ENCODE data around the gene PYGM.

Gene PYGM

DNA sequence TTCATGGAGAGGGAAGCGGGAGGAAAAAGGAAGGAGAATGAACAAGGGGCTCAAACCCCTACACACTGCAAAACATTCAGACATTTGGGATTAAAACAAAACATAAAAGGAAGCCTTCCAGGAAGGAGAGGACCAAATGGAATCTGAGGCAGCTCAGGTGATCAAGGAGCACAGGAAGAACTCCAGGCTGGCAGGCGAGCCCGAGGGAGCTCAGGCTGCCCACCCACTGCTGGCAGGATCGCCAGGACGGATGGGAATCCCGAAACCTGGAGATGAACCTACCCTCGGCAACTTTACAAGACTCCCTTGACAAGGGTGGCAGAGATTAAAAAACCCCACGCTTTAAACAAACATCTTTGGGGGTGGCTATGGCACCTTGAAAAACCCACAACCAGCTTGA lies 5.0 kb upstream of the PYGM start:
- DNase-seq (ENCODE audit: low spot score in 2 of 2) (no peak), ATAC-seq (no peak)
- H3K36me3 Mint-ChIP-seq, result peaks cover 100% of the 10 kb centered on the region
- H3K4me1 Mint-ChIP-seq, result peaks cover 97% of the 10 kb centered on the region
- peak overlapping the region; percentile 97 for H3K27ac Mint-ChIP-seq
- peak overlapping the region; percentile 63 for H3K4me3 Mint-ChIP-seq
- no peaks in the 10 kb centered on the region for H3K9me3 Mint-ChIP-seq

- Mint-ChIP-seq H3K9me3 (no peaks in the 10 kb centered on the region), H3K27ac (peak overlapping the region; percentile 97), H3K36me3 (peaks cover 98% of the 10 kb centered on the region), H3K4me3 (peak overlapping the region; percentile 63), H3K4me1 (peaks cover 96% of the 10 kb centered on the region)
- ATAC-seq (peak; percentile 42), DNase-seq (ENCODE audit: low spot score in 2 of 2) (no peak)
Observed at GRCh38 chr11:64764040-64764611, 4.4 kb upstream of the PYGM start.

DNA sequence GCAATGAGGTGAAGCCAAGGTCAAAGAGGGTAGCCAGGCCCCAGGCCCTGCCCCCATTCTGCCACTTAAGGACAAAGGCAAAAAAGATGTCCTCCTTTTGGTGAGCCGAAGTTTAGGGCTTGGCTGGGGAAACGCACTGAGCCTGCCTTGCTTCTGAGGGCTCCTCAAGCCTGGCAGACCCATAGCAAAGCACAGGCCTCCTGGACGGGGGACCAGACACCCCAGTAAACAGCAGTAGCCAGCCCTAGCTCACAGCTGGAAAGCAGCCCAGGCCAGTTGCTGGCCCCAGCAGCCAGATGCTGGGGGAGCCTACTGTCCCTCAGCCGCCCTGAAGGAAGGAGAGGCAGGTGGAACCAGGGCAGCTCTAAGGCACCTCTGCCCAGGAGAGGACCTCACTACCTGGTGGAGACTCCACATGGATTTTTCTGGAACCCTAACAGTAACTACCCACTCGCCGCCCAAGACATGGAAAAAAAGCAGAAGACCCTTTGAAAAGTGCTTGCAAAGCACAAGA lies 3.8 kb upstream of the PYGM start:
- H3K9me3 Mint-ChIP-seq, result no peaks in the 10 kb centered on the region
- ATAC-seq (no peak), DNase-seq (ENCODE audit: low spot score in 2 of 2) (no peak)
- peaks cover 95% of the 10 kb centered on the region for H3K36me3 Mint-ChIP-seq
- H3K27ac Mint-ChIP-seq, result peak overlapping the region; percentile 97
- H3K4me1 Mint-ChIP-seq, result peaks cover 92% of the 10 kb centered on the region
- H3K4me3 Mint-ChIP-seq, result peak overlapping the region; percentile 63

- DNase-seq (ENCODE audit: low spot score in 2 of 2), result no peak
- no peak for ATAC-seq
Observed at GRCh38 chr11:64762674-64763525, 3.1 kb upstream of the PYGM start.

DNA sequence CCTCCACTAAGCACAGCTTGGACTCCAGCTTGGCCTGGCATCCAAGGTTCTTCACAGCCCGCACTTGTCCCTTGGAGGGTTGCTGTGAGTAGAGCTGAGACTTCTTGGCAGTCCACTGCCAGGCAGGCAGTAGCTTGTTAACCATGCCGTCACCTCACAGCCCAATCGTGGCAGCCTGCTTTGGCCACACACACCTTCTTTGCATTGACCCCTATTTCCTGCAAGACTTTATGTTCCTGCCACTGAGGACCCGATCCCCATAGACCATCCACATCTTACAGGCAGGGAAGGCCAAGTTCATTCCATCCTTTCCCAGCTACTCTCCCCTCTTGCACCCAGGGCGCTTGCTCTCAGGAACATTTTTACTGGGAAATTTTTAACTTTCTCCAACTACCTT lies 2.5 kb upstream of the PYGM start:
- H3K4me3 Mint-ChIP-seq, result no peak overlapping the region
- H3K9me3 Mint-ChIP-seq, result no peaks in the 10 kb centered on the region
- DNase-seq (ENCODE audit: low spot score in 2 of 2) (no peak), ATAC-seq (no peak)
- peaks cover 85% of the 10 kb centered on the region for H3K36me3 Mint-ChIP-seq
- H3K27ac Mint-ChIP-seq, result peak overlapping the region; percentile 97
- peaks cover 79% of the 10 kb centered on the region for H3K4me1 Mint-ChIP-seq

More at GRCh38 chr11:64762674-64763525, 3.1 kb upstream of the PYGM start:
- Mint-ChIP-seq H3K4me3 (peak overlapping the region; percentile 63), H3K36me3 (peaks cover 91% of the 10 kb centered on the region), H3K27ac (peak overlapping the region; percentile 97), H3K4me1 (peaks cover 85% of the 10 kb centered on the region), H3K9me3 (no peaks in the 10 kb centered on the region)

GRCh38 chr11:64760759-64761420 lies 1.1 kb upstream of the PYGM start:
- Mint-ChIP-seq H3K9me3 (no peaks in the 10 kb centered on the region), H3K4me1 (peaks cover 65% of the 10 kb centered on the region), H3K4me3 (no peak overlapping the region), H3K27ac (peak overlapping the region; percentile 97), H3K36me3 (peaks cover 71% of the 10 kb centered on the region)
- DNase-seq (ENCODE audit: low spot score in 2 of 2) (no peak), ATAC-seq (no peak)

DNA sequence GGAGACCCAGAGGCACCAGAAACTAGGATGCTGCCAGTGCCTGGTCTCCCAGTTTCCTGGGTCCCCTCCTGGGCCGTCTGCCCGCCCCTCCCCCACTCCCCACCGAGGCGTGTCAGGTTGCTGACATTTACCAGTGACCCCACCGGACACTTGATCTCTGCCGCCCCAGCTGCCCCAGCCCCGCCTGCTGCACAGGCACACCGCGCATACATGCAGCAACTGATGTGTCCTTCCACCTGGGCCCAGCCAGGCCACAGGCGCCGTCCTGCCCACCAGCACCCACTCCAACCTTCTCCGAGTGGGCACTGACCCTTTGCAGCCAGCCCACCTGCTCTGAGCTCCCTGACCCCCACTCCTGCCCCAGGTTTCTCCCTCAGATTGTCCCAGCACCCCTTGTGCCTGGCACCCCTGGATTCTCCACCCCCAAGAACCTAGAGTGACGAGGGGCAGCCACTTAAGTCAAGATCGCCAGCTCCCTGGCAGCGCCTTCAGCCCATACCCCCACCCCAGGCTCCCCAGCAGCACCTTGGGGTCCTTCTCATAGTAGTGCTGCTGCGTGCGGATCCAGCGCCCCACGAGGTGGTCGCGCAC lies 548 bp downstream of the PYGM start:
- ATAC-seq (no peak), DNase-seq (ENCODE audit: low spot score in 2 of 2) (no peak)
- peaks cover 55% of the 10 kb centered on the region for H3K36me3 Mint-ChIP-seq
- peaks cover 49% of the 10 kb centered on the region for H3K4me1 Mint-ChIP-seq
- peak overlapping the region; percentile 86 for H3K27ac Mint-ChIP-seq
- no peak overlapping the region for H3K4me3 Mint-ChIP-seq
- H3K9me3 Mint-ChIP-seq, result no peaks in the 10 kb centered on the region

DNA sequence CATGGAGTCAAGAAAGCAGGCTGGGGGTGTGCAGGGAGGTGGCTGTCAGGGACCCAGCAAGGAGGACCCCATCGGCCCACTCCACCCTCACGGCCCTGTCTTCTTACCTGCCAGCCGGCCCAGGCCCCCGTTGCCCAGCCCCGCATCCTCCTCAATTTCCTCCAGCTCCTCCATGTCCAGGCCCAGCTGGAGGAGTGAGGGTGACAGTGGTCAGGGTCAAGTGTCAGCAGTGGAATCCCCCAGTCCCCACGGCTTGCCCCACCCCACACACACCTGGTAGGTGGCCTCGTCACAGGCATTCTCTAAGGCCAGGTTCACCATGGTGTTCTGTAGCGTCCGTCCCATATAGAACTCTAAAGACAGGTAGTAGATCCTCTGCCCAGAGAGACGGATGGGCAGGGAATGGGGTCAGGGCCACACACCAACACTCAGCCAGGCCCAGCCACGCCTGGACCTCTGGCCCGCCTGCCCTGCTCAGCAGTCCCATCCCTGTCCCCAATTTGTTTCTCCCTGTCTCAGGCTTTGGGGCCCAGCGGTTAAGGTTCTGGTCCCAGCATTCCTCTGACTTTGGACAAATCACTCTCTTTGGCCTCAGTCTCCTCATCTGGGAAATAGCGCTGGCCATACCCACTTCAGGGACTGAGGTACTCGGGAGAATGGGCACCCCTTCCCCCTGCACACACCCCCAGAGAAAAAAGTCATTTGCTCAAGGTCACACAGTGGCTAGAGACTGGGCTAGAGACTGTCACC lies 1.3 kb downstream of the PYGM start:
- no peak for ATAC-seq
- H3K9me3 Mint-ChIP-seq, result no peaks in the 10 kb centered on the region
- H3K36me3 Mint-ChIP-seq, result peaks cover 47% of the 10 kb centered on the region
- H3K4me1 Mint-ChIP-seq, result peaks cover 47% of the 10 kb centered on the region
- no peak overlapping the region for H3K4me3 Mint-ChIP-seq
- peak overlapping the region; percentile 32 for H3K27ac Mint-ChIP-seq
- DNase-seq (ENCODE audit: low spot score in 2 of 2), result no peak

DNA sequence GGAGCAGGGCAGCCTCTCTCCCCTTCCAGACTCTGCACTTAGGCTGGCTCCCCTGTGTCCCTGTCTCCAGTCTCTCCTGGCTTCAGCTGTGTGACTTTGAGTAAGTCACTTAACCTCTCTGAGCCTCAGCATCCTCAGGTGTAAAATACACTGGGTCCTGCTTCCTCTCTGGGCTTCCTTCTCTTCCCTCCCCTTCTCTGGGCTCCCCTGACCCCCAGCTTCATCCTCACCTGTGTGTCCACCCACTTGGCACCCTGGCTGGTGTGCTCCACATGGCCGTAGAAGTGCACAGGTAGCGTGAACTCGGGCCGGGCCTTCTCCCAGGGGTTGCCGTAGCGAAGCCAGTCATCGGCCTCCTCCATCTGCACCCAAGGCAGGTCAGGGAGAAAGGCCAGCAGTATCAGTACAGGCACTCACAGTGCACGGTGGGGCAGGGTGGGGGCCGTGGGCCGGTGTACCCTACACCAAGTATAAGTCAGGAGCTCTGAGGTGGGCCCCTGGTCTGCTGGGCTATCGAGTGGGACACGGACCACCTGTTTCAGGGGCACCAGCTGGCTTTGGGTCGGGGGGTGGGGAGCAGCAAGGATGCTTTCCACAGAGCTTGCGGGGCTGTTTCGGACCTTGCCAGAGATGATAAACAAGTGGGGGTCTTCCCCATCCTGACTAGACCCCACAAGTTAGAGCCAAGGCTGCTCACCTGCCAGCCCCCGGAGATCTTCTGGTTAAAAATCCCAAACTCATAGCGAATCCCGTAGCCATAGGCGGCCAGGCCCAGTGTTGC lies 2.0 kb downstream of the PYGM start:
- ATAC-seq, result no peak
- no peak for DNase-seq (ENCODE audit: low spot score in 2 of 2)
- peaks cover 44% of the 10 kb centered on the region for H3K4me1 Mint-ChIP-seq
- no peaks in the 10 kb centered on the region for H3K9me3 Mint-ChIP-seq
- H3K27ac Mint-ChIP-seq, result peak overlapping the region; percentile 74
- H3K36me3 Mint-ChIP-seq, result peaks cover 40% of the 10 kb centered on the region
- no peak overlapping the region for H3K4me3 Mint-ChIP-seq

DNA sequence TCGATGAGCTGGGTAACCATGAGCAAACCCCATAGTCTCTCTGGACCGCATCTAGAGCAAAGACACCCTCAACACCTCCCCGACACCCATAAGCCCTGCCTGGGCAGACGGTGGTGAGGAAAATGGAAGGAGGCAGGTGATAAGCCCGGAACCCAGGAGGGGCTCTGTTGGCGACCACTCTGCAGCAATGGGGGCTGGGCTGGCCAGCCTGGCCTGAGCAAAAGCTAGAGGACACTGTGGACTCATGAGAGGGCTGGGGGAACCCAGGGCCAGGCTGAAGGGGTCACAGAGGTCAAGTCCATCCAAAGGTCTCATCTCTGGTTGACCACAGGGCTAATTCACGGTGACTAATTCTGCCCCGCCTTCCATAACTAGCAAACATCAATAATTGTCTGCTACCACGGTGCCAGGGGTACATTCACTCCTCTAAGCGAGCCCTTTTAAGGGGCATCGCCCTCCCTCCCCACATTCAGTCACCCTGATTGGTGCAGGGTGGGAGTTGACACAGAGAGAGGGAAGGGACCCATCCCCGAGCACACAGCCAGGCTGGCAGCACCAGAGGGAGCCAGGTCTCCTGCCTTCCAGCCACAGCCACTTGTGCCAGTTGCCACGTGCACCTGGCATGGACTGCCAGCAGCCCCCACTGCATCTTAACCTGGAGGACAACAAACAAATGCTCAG lies 4.0 kb downstream of the PYGM start:
- no peak for ATAC-seq
- Mint-ChIP-seq H3K4me1 (peaks cover 37% of the 10 kb centered on the region), H3K4me3 (no peak overlapping the region), H3K36me3 (peaks cover 21% of the 10 kb centered on the region), H3K27ac (no peak overlapping the region), H3K9me3 (no peaks in the 10 kb centered on the region)
- DNase-seq (ENCODE audit: low spot score in 2 of 2), result no peak

GRCh38 chr11:64754919-64755662 lies 4.7 kb downstream of the PYGM start:
- Mint-ChIP-seq H3K36me3 (peaks cover 19% of the 10 kb centered on the region), H3K4me1 (peaks cover 38% of the 10 kb centered on the region), H3K27ac (peak overlapping the region; percentile 48), H3K4me3 (no peak overlapping the region), H3K9me3 (no peaks in the 10 kb centered on the region)
- ATAC-seq (no peak), DNase-seq (ENCODE audit: low spot score in 2 of 2) (no peak)

- Mint-ChIP-seq H3K27ac (peak overlapping the region; percentile 48), H3K36me3 (peaks cover 15% of the 10 kb centered on the region), H3K9me3 (no peaks in the 10 kb centered on the region), H3K4me1 (peaks cover 32% of the 10 kb centered on the region), H3K4me3 (no peak overlapping the region)
- no peak for ATAC-seq
- DNase-seq (ENCODE audit: low spot score in 2 of 2), result no peak
Observed at GRCh38 chr11:64754124-64754918, 5.5 kb downstream of the PYGM start.
